NCI-H2107 (cell line): ENCODE data around the gene POLR3A.

ENCODE experiments used
- DNase-seq: peaks from one replicate; lab custom pipeline; 2025; lab: John Stamatoyannopoulos, UW

Gene POLR3A

GRCh38 chr10:77943121-77943901 lies 86.0 kb downstream of the POLR3A start:
- DNase-seq = no peak

DNA sequence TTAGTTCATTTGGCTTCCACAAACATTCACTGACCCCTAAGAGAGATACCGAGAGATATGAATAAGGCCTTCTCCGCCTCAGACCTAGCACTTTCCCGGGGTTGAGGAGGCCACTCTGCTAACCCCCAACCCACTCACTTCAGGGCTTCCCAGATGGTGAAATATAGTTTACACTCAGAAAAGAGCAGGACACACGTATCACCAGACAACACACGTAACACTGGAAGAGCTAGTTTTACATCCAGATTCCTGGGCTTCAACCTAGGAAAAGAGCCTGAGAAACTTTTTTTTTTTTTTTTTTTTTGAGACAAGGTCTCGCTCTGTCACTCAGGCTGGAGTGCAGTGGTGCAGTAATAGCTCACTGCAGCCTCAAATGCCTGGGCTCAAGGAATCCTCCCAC lies 87.5 kb downstream of the POLR3A start:
- no peak for DNase-seq

- DNase-seq = no peak
Observed at GRCh38 chr10:77940627-77941026, 88.7 kb downstream of the POLR3A start.

DNA sequence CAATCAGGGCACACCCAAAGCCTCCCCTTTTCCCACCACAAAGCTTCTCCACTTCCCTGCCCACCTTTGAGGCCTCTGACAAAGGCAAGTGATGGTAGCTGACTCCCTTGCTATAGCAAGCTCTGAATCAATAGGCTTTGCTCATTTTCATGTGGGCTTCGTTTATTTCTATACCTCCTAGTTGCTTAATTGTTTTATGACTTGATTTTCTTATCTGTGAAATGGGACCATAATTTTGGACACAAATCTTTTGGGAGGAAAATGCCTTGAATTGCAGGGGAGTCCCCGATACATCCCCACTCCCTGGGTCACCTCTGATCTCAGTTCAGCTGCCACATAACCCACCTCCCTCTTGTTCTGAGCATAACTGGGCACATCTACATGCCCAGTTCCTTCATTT lies 89.1 kb downstream of the POLR3A start:
- no peak for DNase-seq

GRCh38 chr10:77939561-77940001 lies 89.7 kb downstream of the POLR3A start:
- no peak for DNase-seq

GRCh38 chr10:77936697-77937567 lies 92.4 kb downstream of the POLR3A start:
- no peak for DNase-seq

DNA sequence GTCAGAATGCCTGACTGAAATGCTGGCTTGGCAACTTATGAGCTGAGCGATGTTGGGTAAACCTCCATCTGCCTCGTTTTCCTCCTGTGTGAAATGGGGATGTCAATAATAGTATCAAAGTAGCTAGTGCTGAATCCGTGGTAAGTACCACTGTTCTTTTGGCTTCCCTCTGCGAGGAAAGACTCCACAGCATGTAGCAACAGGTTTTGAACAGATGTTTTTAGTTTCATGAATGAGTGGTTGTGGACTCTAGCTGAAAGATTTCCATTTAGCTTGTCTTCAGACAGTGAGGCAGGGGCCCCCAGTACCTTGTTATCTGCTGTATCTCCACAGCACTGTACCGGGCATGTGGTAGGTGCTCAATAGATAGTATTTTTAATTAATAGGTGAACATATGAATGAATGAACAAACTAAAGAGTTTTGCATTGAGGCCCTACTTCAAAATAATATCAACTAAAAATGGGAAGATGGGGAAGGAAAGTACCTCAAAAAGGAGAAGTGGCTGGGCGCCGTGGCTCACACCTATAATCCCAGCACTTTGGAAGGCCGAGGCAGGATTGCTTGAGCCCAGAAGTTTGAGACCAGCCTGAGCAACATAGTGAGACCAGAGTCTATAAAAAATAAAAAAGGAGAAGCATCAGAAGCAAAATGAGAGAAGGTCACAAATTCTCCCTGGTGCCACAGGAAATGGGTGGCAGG lies 97.1 kb downstream of the POLR3A start:
- DNase-seq = no peak

GRCh38 chr10:77927402-77928246 lies 101.7 kb downstream of the POLR3A start:
- DNase-seq = no peak

GRCh38 chr10:77926566-77927401 lies 102.5 kb downstream of the POLR3A start, which contains the start of gene DLG5:
Gene DLG5, minus strand, starts transcription at chr10:77926755. Its CDS starts 235 bp downstream, at chr10:77926520.
- DNase-seq = no peak

DNA sequence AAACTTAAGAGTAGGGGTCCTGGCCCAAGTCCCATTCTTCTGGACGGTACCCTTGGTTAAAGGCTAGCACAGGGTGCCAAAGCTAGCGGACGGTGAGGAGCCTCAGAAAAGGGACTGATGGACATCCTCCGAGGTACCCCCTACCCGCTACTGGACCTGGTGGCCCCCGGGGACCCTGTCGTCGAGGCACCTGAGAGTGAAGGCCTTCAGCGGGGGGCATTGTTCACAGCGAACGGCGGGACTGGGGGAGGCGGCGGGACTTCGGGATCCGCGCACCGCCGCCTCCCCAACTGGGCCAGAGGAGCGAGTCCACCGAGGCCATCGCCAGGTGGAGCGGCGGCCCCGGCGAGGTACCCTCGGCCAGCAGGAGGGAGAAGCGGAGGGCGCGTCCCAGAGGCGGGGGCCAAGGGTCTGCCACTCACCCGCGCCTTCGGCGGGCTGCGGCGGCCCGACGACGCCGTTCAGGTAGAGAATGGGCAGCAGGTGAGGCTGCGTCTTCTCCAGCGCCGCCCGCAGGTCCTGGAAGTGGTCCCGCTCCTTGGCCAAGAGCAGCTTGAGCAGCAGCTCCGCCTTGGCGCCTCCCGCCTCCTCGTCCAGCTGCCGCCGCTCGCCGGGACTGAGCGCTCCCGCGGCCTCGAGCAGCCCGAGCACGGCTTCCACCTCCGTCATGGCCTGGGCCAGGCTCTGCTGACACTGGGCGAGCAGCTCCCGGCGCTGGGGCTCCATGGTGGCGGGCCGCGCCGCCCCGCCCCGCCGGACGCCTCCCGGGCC lies 103.3 kb downstream of the POLR3A start:
- DNase-seq = no peak

DNA sequence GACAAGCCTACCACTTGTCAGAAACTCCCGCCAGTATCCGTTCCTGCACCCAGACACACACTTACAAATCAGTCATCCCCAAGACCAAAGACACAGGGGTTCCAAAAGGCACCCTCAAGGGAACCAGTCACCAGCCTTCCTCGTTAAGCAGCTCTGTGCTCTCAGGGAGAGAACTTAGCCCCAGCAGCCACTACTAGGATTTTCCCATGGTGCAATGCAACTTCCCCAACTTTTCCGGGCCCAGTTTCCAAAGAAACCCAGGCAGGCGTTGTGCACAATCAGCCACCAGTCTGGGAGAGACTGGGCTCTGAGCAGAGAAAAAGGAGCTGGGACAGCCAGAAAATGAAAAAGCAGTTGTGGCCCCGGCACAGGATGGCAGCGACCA lies 103.9 kb downstream of the POLR3A start:
- no peak for DNase-seq

GRCh38 chr10:77922566-77923179 lies 106.6 kb downstream of the POLR3A start:
- no peak for DNase-seq

GRCh38 chr10:77922055-77922454 lies 107.3 kb downstream of the POLR3A start:
- DNase-seq = no peak

GRCh38 chr10:77921395-77921794 lies 107.9 kb downstream of the POLR3A start:
- peak; percentile 9 for DNase-seq

GRCh38 chr10:77920495-77920894 lies 108.8 kb downstream of the POLR3A start:
- DNase-seq = no peak

GRCh38 chr10:77919713-77920108 lies 109.6 kb downstream of the POLR3A start:
- DNase-seq = no peak
